ENCODE data around the gene DNAJB12. TPM values are rescaled to one million over a fixed set of nuclear protein-coding genes. Genes with fewer than 3 reads are reported as not detected.
"Not testable (repeated sequence)": the region's sequence is repeated elsewhere in the genome, so short reads cannot be mapped to it uniquely, and the experiment has no call there.

The DNAJB12 gene
- 17.3 and 17.4 TPM in 2 replicates for polyA plus RNA-seq (2013)

DNA sequence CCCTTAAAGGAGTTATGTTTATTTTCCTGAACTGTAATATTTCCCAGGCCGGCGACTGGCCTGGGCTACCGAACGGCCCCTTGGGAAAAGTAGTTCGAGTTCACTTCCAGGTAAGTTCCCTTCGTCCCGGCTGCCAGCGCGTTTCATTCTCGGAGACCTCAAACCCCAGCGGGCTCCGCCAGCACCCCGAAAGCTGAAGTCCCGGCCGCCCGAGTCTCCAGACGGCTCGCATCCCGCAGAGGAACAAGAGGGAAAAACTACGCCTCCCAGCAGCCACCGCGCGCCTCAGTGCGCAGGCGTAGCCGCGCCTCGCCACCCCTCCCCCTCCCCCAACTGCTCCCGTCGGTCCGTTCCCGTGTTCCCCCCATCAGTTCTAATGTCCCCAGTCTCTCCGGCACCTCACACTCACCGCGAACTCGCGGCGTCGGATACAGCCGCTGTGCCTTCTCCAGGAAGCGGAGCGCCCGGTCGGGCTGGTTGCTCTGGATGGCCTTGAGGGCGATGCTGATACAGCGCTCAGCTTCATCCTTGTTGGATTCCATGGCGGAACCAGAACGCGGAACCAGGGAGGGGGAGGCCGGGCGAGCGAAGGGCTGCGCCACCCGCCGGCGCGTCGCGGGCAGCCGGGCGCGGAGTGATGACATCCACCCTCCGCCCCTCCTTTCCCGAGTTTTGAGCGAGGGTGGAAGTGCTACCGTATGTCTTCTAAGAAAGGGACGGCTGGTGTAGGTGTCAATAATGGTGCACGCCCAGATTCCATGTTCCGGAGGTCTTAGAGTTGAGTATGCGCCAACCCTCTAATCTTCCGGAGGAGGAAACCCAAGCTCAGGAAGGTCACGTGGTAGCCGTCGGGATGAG, at the start of gene DNAJB12:
DNAJB12 (minus strand) TSS at position 564 of the 858 bp plus-strand sequence; CDS start at position 542, 22 bp downstream.
- peaks cover 4 to 15% of the 10 kb centered on the region in 2 experiments for H3K36me3 ChIP-seq (ENCODE audit: control insufficient read depth in 1 of 2, insufficient read depth in 2 of 2, low read length in 2 of 2)
- H2AFZ ChIP-seq (ENCODE audit: insufficient read depth, low read length, poor library complexity), result peak within 1 kb of the TSS; percentile 76
- peaks cover 0 to 6% of the 10 kb centered on the region in 2 experiments for H3K4me1 ChIP-seq (ENCODE audit: control insufficient read depth in 1 of 2, insufficient read depth in 2 of 2, low read length in 2 of 2)
- peak within 1 kb of the TSS; percentile 57 for H2BK120ac ChIP-seq (ENCODE audit: insufficient read depth, low read length, poor library complexity)
- DNase-seq, result peak; percentile 91 to 96
- H3K4ac ChIP-seq (ENCODE audit: low read depth, low read length), result peak within 1 kb of the TSS; percentile 66
- H4K12ac ChIP-seq (ENCODE audit: low read depth, low read length), result peak within 1 kb of the TSS; percentile 94
- H3K18ac ChIP-seq (ENCODE audit: low read length), result peak within 1 kb of the TSS; percentile 85
- peaks cover 7% of the 10 kb centered on the region for H3K79me1 ChIP-seq (ENCODE audit: low read length)
- peak within 1 kb of the TSS; percentile 97 for H3K4me3 ChIP-seq (ENCODE audit: low read depth, low read length)
- H2BK12ac ChIP-seq (ENCODE audit: low read length), result no peak within 1 kb of the TSS
- peaks cover 4% of the 10 kb centered on the region for H3K79me2 ChIP-seq (ENCODE audit: control insufficient read depth, insufficient read depth, low read length, poor library complexity)
- peak within 1 kb of the TSS; percentile 96 for H3K27ac ChIP-seq (ENCODE audit: low read depth, low read length)
- H3K9me3 ChIP-seq (ENCODE audit: insufficient read depth, low read depth, low read length), result no peaks in the 10 kb centered on the region
- peak within 1 kb of the TSS; percentile 97 for H4K8ac ChIP-seq (ENCODE audit: low read depth, low read length)
- H3K23ac ChIP-seq (ENCODE audit: low read length), result no peak within 1 kb of the TSS
- H3K27me3 ChIP-seq (ENCODE audit: insufficient read depth, low read length), result no peaks in the 10 kb centered on the region
- H2AK5ac ChIP-seq (ENCODE audit: low read length), result peak within 1 kb of the TSS; percentile 26
- H3K14ac ChIP-seq (ENCODE audit: low read length), result peak within 1 kb of the TSS; percentile 96
- H2BK5ac ChIP-seq (ENCODE audit: low read depth, low read length, poor library complexity), result peak within 1 kb of the TSS; percentile 95
- no CpG with 5 or more reads among the region's 74 CpGs for WGBS (ENCODE audit: extremely low coverage, insufficient coverage, insufficient read length)
- H4K91ac ChIP-seq (ENCODE audit: low read depth, low read length), result peak within 1 kb of the TSS; percentile 97
- H3K4me2 ChIP-seq (ENCODE audit: low read length), result peak within 1 kb of the TSS; percentile 68
- H3K9ac ChIP-seq (ENCODE audit: low read length), result peak within 1 kb of the TSS; percentile 100

DNA sequence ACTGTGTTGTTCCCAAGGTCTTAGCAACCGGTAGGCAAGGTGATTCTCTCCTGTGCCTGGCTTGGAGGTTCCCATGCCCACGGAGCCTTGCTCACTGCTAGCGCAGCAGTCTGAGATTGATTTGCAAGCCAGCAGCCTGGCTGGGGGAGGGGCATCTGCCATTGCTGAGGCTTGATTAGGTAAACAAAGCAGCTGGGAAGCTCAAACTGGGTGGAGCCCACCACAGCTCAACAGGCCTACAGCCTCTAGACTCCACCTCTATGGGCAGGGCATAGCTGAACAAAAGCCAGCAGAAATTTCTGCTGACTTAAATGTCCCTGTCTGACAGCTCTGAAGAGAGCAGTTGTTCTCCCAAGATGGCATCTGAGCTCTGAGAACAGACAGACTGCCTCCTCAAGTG, 40.9 kb upstream of the DNAJB12 start:
- H4K12ac ChIP-seq (ENCODE audit: low read depth, low read length); H3K27ac ChIP-seq (ENCODE audit: low read depth, low read length); H3K4me3 ChIP-seq (ENCODE audit: low read depth, low read length); H3K27me3 ChIP-seq (ENCODE audit: insufficient read depth, low read length); H3K9ac ChIP-seq (ENCODE audit: low read length); H3K4me1 ChIP-seq (ENCODE audit: control insufficient read depth in 1 of 2, insufficient read depth in 2 of 2, low read length in 2 of 2); H3K23ac ChIP-seq (ENCODE audit: low read length); H4K8ac ChIP-seq (ENCODE audit: low read depth, low read length); H3K4ac ChIP-seq (ENCODE audit: low read depth, low read length); H3K79me2 ChIP-seq (ENCODE audit: control insufficient read depth, insufficient read depth, low read length, poor library complexity); H3K18ac ChIP-seq (ENCODE audit: low read length); H2BK120ac ChIP-seq (ENCODE audit: insufficient read depth, low read length, poor library complexity); H4K91ac ChIP-seq (ENCODE audit: low read depth, low read length); H3K79me1 ChIP-seq (ENCODE audit: low read length); H3K9me3 ChIP-seq (ENCODE audit: insufficient read depth, low read depth, low read length); H3K4me2 ChIP-seq (ENCODE audit: low read length); H2AK5ac ChIP-seq (ENCODE audit: low read length); H3K36me3 ChIP-seq (ENCODE audit: control insufficient read depth in 1 of 2, insufficient read depth in 2 of 2, low read length in 2 of 2); H2BK5ac ChIP-seq (ENCODE audit: low read depth, low read length, poor library complexity); H3K14ac ChIP-seq (ENCODE audit: low read length); H2BK12ac ChIP-seq (ENCODE audit: low read length); H2AFZ ChIP-seq (ENCODE audit: insufficient read depth, low read length, poor library complexity); DNase-seq: not testable (repeated sequence)
- no CpG with 5 or more reads among the region's 3 CpGs for WGBS (ENCODE audit: extremely low coverage, insufficient coverage, insufficient read length)

DNA sequence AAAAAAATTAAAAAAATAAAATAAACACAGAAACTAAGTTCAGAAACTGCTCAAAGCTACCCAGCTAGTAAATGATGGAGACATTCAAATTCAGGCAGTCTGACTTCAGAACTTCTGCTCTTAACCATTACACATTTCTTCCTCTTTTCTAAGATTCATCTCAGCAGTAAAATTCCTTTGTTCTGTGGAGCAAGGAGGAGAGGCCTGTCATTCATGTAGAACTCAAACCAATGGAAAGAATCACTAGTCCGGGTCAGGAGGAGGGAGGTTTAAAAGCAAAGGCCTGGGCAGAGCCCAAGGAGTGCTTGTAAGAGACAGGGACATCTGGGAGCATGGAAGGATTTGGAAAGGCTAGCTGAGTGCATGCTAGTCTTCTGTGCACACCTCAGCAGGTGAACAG, 37.9 kb upstream of the DNAJB12 start:
- Histone ChIP-seq H3K23ac (ENCODE audit: low read length) (no peak overlapping the region), H3K14ac (ENCODE audit: low read length) (no peak overlapping the region), H3K9ac (ENCODE audit: low read length) (no peak overlapping the region), H3K36me3 (ENCODE audit: control insufficient read depth in 1 of 2, insufficient read depth in 2 of 2, low read length in 2 of 2) (no peaks in the 10 kb centered on the region), H3K18ac (ENCODE audit: low read length) (no peak overlapping the region), H2BK12ac (ENCODE audit: low read length) (no peak overlapping the region), H3K79me1 (ENCODE audit: low read length) (no peaks in the 10 kb centered on the region), H2AK5ac (ENCODE audit: low read length) (no peak overlapping the region), H2BK120ac (ENCODE audit: insufficient read depth, low read length, poor library complexity) (no peak overlapping the region), H3K79me2 (ENCODE audit: control insufficient read depth, insufficient read depth, low read length, poor library complexity) (no peaks in the 10 kb centered on the region), H4K91ac (ENCODE audit: low read depth, low read length) (no peak overlapping the region), H3K4me2 (ENCODE audit: low read length) (no peak overlapping the region), H3K27ac (ENCODE audit: low read depth, low read length) (no peak overlapping the region), H3K4me3 (ENCODE audit: low read depth, low read length) (no peak overlapping the region), H3K9me3 (ENCODE audit: insufficient read depth, low read depth, low read length) (no peaks in the 10 kb centered on the region), H4K8ac (ENCODE audit: low read depth, low read length) (no peak overlapping the region), H2BK5ac (ENCODE audit: low read depth, low read length, poor library complexity) (no peak overlapping the region), H2AFZ (ENCODE audit: insufficient read depth, low read length, poor library complexity) (no peak overlapping the region), H3K27me3 (ENCODE audit: insufficient read depth, low read length) (no peaks in the 10 kb centered on the region), H3K4ac (ENCODE audit: low read depth, low read length) (no peak overlapping the region), H4K12ac (ENCODE audit: low read depth, low read length) (no peak overlapping the region), H3K4me1 (ENCODE audit: control insufficient read depth in 1 of 2, insufficient read depth in 2 of 2, low read length in 2 of 2) (no peaks in the 10 kb centered on the region)
- DNase-seq, result no peak
- WGBS (ENCODE audit: extremely low coverage, insufficient coverage, insufficient read length), result no CpG with 5 or more reads among the region's 1 CpG

DNA sequence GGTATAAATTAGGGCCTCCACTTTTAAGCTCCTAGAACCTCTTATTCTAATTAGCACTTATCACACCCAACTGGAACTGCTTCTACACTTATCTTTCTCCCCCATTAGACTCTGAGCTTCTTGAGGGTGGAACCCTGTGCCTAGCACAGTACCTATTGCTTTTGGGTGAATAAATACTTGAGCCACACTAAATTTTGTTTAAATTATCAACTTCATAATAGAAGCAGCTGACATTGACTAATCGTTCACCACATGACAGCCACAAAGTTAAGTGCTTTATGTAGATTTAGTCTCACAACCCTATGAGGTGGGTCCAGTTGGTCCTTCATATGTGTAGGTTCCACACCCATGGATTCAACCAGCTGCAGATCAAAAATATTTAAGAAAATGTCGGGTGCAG, 36.0 kb upstream of the DNAJB12 start:
- no peak overlapping the region for H2BK12ac ChIP-seq (ENCODE audit: low read length)
- no peak overlapping the region for H2AK5ac ChIP-seq (ENCODE audit: low read length)
- H3K79me2 ChIP-seq (ENCODE audit: control insufficient read depth, insufficient read depth, low read length, poor library complexity), result no peaks in the 10 kb centered on the region
- H3K4me2 ChIP-seq (ENCODE audit: low read length), result no peak overlapping the region
- no peak overlapping the region for H2BK120ac ChIP-seq (ENCODE audit: insufficient read depth, low read length, poor library complexity)
- WGBS (ENCODE audit: extremely low coverage, insufficient coverage, insufficient read length), result no CpG with 5 or more reads among the region's 2 CpGs
- H4K12ac ChIP-seq (ENCODE audit: low read depth, low read length), result no peak overlapping the region
- no peaks in the 10 kb centered on the region for H3K27me3 ChIP-seq (ENCODE audit: insufficient read depth, low read length)
- no peaks in the 10 kb centered on the region for H3K9me3 ChIP-seq (ENCODE audit: insufficient read depth, low read depth, low read length)
- no peak overlapping the region for H3K23ac ChIP-seq (ENCODE audit: low read length)
- H3K18ac ChIP-seq (ENCODE audit: low read length), result no peak overlapping the region
- H2AFZ ChIP-seq (ENCODE audit: insufficient read depth, low read length, poor library complexity), result no peak overlapping the region
- no peak overlapping the region for H3K4me3 ChIP-seq (ENCODE audit: low read depth, low read length)
- DNase-seq, result no peak
- H2BK5ac ChIP-seq (ENCODE audit: low read depth, low read length, poor library complexity), result no peak overlapping the region
- no peak overlapping the region for H3K4ac ChIP-seq (ENCODE audit: low read depth, low read length)
- H3K27ac ChIP-seq (ENCODE audit: low read depth, low read length), result no peak overlapping the region
- no peaks in the 10 kb centered on the region for H3K79me1 ChIP-seq (ENCODE audit: low read length)
- H4K8ac ChIP-seq (ENCODE audit: low read depth, low read length), result no peak overlapping the region
- no peak overlapping the region for H4K91ac ChIP-seq (ENCODE audit: low read depth, low read length)
- H3K36me3 ChIP-seq (ENCODE audit: control insufficient read depth in 1 of 2, insufficient read depth in 2 of 2, low read length in 2 of 2), result no peaks in the 10 kb centered on the region
- H3K9ac ChIP-seq (ENCODE audit: low read length), result no peak overlapping the region
- H3K4me1 ChIP-seq (ENCODE audit: control insufficient read depth in 1 of 2, insufficient read depth in 2 of 2, low read length in 2 of 2), result no peaks in the 10 kb centered on the region
- H3K14ac ChIP-seq (ENCODE audit: low read length), result no peak overlapping the region

Measured in trophoblast cell (in vitro differentiated cells and primary cell).